NCI-H2029 treated with DMSO at 0.1 percent for 48 hours (cell line): ENCODE measurements around the gene NRG3.

Experiments
- DNase-seq: peaks from one replicate; lab custom pipeline; 2025; lab: John Stamatoyannopoulos, UW

The NRG3 gene

DNA sequence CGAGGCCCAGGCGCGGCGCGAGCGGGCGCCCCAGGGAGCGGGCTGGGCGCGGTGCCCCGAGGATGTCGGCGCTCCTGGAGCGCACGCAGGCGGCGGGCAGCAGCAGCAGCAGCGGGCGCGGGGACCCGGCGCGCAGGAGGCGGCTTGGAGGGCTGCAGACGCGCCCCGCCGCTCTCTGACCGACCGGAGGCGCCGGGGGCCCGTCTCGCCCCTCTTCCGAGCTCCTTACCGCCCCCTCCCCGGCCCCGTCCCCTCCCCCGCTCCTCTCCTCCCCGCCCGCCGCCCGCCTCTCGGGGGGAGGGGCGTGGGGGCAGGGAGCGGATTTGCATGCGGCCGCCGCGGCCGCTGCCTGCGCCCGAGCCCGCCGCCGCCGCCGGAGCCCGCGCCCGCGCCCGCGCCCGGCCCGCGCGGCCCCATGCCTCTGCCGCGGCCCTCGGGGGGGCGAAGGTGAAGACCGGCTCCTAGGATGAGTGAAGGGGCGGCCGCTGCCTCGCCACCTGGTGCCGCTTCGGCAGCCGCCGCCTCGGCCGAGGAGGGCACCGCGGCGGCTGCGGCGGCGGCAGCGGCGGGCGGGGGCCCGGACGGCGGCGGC, at the start of gene NRG3:
NRG3 (plus strand) TSS at position 320 of the 592 bp plus-strand sequence.
- no peak for DNase-seq

DNA sequence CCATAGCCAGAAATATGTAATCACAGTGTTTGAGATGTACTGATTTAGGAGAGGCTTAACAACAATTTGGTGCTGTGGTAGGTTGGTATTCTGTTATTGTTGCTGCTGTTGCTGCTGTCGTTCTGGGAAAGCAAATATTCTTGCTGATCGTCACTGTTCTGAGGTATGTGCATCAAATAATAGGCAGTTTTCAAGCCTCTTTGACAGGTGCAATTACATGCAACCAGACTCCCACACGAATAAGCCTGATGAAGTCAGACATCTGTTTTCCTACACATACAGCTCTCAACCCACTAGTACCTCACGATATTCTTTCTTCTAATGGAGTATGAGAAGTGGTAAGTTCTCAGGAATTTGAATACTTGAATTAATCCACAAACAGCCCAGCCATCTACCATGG, 46.7 kb upstream of the NRG3 start:
- DNase-seq = no peak

DNA sequence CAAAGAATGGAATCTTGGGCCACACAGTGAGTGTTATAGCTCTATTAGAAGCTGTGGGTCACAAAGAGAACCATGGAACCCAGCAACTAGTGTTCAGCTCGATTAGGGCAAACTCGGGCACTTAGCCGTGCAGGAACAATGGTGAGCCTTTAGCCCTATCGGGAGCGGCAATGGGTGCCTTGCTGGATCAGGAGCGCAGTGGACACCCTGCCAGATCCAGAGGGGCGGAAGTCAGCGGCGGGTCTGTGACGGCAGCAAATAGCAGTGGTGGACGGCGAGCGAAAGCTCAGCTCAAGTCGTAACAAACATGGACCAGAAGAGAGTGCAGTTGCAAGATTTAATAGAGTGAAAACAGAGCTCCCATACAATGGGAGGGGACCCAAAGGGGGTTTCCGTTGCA, 43.9 kb upstream of the NRG3 start:
- no peak for DNase-seq

DNA sequence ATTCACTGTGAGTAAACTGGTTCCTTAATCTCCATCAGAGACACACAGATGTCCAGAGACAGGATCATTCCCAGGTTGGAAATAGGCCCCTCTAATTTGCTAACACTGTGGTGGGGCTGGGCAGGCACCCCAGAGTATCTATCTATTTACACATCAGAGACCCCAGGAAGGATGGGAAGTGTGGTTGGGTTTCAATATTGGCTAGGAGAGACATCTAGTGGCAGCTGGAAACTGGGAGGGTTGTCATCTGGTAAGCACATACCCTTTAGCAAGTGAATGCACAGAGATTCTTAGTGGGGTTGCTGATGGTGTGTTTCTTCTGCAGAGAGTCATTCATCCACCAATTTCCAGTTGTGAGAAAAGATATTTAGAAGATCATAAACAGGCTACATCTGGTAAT, 36.0 kb upstream of the NRG3 start:
- DNase-seq = no peak

DNA sequence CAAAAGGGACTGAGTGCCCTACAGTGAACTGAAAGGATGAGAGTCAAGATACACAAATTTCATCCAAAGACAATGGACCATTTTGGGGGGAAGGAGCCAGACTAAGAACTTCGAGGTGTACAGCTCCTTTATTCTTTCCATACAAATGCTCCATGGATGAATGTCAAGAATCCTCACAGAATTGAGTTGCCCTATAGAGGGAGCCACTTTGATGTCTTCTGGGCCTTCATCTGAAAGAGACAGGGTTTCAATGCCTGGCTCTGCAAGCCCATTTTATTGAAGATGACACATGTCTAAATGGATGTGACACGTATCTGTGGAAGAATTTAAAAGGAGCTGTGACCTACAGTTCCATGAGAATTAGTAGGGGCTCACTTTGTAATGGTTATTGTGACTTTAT, 32.0 kb upstream of the NRG3 start:
- DNase-seq = no peak

DNA sequence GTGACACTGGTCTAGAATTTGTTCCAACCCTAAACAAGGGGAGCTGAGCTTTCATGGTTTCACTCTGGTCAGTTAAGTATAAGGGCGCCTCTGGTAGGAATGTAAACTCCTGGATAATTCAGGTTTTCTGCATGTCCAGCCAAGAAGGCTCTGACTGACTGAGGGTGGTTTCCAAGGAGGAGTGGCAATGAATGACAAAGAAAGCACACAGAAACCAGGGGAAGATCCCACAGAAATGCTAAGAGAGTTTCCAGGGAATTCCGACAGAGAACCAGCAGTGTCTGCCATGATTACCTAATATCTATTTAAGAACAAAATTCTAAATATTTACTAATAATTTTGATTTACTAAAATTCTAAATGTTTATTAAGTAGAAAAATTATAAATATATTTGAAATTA, 27.3 kb upstream of the NRG3 start:
- DNase-seq = no peak

DNA sequence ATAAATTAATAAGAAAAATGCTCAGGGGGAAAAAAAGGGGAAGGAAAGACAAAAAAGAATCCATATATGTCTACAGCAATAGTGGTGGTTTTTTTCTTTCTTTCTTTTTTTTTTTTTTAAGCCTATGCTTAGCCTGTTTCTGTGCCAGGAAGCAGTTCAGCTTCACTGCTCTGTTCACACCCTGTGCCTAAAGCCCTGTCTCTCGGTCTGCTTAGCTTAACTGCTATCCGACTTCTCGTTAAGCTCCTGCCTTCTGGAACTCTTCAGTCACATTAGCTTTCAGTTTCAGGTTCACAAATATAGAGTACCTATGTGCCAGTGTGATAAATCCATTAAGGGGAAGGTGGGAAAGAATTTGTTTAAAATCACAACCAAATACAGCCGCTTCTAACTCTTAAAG, 26.5 kb upstream of the NRG3 start:
- no peak for DNase-seq

DNA sequence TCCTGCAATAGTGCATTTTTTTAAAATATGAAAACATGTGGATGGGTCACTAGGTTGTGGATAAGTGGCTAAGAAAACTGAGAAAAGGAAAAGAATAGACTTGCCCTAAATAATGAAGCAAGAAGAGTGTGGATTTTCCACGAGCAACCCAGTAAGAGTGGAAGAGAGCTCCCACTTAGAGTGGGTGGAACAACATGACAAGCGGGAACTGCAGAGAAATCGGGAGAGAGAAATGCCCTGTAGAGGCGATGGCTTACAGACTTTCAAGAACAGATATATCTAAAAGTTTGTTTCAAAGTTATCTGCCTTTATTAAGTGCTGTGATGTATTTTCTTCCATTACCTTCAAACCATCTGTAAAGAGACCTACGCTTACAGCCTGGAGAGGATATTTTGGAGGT, 26.1 kb upstream of the NRG3 start:
- no peak for DNase-seq

DNA sequence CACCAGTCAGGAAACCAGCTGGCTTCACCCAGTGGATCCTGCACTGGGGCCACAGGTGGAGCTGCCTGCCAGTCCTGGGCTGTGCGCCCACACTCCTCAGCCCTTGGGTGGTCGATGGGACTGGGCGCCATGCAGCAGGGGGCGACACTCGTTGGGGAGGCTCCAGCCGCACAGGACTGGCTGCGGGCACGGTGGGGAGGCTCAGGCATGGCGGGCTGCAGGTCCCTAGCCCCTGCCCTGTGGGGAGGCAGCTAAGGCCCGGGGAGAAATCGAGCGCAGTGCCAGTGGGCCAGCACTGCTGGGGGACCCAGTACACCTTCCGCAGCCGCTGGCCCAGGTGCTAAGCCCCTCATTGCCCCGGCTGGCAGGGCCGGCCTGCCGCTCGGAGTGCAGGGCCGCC, 12.4 kb upstream of the NRG3 start:
- no peak for DNase-seq

DNA sequence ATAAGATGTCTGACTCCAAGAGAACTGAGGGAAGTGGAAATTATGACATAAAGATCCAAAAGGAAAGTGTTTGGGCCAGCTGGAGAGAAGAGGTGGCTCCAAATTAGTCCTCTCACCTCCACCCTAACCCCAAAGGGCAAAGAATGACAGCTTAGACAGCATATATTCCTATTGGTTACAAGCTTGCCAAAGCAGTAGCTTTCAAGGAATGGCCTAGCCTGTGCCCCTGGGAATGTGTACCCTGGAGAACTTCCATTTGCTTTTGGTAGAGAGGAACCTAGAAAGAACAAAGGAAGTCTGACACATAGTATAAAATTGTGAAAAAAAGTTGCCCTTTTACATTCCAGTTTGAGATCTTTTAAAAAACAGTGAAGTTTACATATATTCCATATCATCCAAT, 11.2 kb upstream of the NRG3 start:
- no peak for DNase-seq

DNA sequence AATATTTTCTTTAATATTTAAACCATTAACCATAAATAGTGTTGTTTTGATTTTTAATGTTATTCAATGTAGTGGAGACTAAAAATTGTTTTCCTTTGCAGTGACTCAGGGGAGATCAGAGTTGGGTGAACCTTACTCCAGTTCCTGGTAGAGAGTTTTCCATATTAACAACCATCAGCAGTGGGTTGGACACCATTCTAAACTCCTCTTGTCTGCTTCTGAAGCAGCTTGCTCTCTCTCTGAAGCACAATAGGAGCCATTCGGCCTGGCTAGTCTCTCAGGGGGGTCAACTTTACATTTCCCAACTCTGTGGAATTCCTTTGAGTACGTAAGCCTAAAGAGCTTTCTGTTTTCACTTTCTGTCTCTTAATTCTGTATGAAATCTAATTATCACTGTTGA, 9.4 kb upstream of the NRG3 start:
- no peak for DNase-seq

DNA sequence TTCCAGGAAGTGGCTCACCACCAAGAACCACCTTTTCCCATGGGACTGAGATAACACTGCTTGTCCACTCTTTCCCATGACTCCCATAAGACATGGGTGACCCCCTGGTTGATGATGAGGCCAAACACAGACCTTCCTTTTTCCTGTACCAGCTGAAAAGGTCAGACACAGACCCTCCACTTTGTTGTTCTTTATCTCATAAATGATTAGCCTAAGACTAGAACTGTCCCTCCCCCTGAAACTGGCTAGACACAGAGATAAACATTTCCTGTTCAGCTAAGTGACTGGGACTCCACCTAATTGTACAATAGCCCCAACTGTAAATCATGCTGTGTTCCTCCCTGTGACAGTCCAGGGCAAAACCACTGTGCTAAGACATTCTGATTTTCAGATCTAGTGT, 8.2 kb upstream of the NRG3 start:
- DNase-seq = no peak

DNA sequence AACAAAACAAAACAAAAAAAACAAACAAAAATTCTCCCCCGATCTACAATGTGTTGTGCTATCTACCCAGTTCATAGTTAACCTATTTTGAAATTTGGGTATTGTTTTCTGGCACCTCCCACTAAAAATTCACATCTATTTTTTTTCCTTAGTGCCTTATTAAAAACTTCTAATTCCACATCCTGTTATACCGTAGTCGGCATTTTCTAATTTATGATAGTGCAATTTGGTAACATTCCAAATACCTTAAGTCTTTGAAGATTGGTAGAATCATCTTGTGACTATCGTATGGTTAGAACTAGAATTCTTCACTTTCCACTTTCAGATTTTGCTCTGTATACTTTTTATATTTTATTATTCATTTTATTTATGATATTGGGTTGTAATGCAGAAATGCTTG, 4.5 kb upstream of the NRG3 start:
- DNase-seq = no peak

DNA sequence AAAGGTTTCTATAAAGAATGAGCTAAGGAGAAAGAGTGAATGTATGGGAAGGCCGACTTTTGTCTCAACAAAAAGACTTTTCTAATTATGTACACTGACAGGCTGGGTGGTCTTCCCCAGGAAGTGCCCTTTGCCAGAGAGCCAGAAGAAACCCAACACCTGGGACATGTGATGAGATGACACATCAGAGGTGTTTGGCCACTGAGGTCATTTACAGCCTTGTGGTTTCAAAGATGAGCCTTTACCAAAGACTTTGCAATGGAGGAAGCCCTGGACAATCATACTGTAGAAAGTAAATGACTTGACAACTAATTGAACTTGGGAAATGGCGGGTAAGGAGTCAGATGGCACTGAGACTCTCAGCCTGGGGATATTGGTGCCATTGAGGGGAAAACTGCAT, 3.4 kb upstream of the NRG3 start:
- DNase-seq = no peak

DNA sequence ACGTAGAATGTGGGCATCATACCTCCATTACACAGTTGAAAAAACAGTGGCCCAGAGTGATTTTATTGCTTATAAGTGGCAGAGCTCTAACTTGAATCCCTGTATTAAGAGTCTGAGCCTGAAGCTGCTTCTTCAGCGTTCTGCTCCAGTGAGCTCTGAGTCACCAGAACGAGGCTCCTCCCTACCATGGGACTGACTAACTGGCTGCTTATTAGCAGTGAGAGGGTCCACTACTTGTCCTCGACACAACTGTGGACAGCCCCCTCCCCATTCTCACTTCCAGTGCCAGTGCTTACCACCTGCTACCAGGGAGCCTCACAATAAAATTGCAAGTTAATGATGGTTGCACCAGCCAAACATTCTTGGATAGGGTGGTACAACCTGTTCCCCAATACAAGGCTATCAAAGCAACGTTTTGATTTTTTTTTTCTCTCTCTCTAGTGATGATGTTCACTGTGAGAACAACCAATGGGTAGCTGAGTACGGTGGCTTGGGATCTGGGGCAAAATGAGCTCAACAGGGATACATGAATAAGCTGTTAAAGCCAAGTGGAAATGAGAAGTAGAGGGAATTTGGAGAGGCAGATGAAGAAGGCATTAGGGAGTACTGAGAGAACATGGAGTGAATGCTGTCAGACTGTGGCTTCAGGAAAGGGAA, 2.7 kb upstream of the NRG3 start:
- DNase-seq = no peak

DNA sequence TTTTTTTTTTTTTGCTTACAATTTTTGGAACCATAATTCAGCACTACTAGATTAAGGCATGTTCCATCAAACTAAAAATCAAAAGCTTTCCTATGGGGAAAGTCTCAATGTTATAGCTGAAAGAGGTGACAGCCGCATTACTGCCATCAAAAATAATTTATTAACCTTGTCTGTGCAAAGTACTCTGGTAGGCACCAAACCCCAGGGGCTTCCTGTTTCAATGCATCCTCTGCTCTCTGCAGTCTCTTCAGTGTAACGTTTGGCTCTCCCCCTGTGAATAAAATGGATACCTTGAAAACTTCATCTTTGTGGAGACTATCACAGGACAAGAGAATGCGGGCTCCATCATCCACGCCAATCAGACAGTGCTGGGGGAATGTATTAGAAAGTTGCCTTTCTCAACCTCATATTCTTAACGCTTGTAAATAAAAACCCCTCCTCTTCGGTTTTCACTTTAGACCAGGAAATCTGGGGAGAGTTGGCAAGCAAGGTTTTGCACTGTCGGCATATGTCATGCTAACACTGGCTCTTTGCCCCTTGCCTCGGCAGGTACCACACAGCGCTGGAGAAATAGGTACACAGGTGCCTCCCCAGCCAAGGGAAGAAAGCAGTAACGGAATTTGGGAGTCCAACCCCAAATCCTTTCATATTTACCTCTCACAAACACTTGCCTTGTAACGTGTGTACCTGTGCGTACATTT, 1.6 kb upstream of the NRG3 start:
- DNase-seq = no peak

DNA sequence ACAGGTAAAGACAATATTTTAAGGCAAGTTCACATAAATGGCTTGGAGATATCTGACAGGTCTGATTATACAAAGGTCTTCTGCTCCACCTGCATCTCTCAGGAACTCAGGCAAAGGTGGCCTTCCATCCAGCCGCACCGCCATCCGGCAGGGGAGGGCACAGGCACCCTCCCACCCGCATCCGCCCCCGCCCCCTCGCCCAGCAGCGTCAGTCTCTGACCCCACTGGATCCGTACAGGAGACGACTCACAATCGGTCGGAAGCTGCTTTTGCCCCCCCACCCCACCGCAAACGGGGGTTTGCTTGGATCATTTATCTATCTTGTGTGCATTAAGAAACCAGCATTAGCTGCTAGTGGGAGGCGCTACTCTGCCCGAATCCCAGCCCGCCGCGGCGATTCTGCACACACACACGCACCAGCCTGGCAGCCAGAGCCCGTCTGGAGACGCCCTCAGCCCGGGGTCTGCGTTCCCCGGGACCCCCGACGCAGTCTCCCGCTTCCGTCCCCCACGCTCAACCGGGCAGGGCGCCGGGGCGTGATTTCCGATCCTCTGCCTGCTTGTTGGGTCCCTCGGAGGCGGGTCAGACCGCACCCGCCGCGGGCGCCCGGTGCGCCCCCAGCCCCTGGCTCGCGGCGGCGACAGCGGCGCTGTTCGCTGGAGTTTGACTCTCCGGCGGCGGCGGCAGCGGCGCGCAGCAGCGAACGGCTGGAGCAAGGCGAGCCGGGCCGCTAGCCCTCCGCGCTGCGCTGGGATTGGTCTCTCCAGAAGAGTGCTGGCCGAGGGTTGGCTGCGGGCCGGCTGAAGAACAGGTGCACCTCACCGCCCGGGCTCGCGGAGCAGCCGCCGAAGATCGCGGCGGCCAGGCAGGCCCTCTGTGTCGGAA, 820 bp upstream of the NRG3 start:
- no peak for DNase-seq

DNA sequence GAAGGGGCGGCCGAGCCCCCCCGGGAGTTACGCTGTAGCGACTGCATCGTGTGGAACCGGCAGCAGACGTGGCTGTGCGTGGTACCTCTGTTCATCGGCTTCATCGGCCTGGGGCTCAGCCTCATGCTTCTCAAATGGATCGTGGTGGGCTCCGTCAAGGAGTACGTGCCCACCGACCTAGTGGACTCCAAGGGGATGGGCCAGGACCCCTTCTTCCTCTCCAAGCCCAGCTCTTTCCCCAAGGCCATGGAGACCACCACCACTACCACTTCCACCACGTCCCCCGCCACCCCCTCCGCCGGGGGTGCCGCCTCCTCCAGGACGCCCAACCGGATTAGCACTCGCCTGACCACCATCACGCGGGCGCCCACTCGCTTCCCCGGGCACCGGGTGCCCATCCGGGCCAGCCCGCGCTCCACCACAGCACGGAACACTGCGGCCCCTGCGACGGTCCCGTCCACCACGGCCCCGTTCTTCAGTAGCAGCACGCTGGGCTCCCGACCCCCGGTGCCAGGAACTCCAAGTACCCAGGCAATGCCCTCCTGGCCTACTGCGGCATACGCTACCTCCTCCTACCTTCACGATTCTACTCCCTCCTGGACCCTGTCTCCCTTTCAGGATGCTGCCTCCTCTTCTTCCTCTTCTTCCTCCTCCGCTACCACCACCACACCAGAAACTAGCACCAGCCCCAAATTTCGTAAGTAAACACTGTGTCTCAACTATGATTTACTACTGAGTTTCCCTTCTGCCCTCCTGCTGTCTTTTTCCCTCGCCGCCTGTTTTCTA, 666 bp downstream of the NRG3 start:
- no peak for DNase-seq

DNA sequence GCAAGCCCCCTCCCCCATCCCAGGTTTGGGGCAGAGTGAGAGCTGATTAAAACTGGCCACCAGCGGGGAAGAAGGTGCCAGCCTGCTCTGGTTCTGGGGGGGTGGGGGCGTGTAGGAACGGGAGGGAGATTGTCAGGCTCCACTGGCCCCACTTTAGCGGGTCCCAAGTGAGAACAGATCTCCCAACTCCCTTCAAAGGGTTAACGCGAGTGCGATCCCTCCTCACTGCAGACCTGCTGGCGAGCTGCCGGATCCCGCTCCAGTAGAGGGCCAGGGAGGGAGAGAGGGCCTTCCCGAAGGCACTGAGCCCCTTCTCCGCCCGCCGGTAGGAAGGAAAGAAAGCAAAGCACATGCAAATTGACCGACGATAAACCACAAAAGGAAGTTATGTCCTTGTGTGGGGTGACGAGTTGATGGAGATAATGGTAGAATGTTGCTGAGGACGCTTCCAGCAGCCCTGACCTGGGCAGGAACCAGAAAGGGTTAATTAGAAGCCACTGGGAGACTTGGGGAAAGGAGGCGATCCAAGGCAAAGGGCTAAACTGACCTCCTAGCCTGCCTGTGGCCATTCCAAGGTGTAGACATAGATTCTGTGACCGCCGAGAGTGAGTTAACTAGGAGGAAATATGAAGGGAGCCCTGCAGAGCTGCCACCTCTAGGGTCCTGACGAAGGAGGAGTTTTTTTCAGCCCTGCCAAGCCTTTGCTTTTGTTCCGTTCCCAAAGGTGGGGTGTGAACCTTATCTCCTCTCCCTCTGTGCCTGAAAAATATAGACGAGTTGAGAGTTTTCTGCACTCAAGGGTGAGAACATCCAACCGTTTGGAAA, 1.5 kb downstream of the NRG3 start:
- DNase-seq = no peak

DNA sequence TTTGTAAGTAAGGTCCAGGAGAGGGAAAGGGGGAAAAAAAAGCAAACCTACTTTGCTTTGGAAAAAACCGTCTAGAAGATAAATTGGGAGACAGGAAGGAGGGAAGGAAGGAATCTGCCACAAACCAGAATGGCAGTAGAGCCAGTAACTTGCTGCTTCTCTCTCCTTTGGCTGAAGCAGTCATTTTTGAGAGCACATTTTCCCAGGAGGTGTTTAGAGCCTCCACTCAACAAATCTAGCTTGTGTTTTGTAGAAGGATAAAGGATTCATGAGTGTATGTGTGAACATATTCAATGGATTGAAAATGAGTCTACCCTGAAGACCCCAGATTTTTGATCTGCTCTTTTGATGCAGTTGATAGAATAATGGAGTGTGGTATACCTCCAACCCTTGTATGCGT, 2.6 kb downstream of the NRG3 start:
- no peak for DNase-seq

DNA sequence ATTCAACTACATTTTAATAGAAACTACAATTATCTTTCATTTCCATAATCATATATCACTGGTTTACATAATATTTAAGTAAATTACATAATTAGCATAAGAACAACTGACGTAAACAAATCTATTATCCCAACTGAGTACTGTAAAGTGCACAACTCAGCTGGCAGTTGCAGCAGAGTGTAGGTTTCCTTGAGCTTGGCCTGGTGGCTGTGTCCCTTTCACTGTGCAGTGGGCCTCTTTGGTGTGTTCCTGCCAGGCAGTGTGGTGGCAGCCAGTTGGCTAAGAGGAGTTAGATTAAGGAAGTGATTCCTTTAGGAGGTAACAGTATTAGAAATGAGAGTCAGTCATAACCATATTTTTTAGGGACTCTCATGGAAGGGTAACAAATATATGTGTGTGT, 7.0 kb downstream of the NRG3 start:
- DNase-seq = no peak
